CD4-positive, alpha-beta T cell treated with Interleukin-4 for 4 hours (primary cell): ENCODE data around the gene TBC1D2B.
"Not testable (repeated sequence)": the region's sequence is repeated elsewhere in the genome, so short reads cannot be mapped to it uniquely, and the experiment has no call there.

Source experiments
- DNase-seq: peaks from one replicate; pipeline ENCODE4 v3.0.0-alpha.2; 2020

TBC1D2B gene

DNA sequence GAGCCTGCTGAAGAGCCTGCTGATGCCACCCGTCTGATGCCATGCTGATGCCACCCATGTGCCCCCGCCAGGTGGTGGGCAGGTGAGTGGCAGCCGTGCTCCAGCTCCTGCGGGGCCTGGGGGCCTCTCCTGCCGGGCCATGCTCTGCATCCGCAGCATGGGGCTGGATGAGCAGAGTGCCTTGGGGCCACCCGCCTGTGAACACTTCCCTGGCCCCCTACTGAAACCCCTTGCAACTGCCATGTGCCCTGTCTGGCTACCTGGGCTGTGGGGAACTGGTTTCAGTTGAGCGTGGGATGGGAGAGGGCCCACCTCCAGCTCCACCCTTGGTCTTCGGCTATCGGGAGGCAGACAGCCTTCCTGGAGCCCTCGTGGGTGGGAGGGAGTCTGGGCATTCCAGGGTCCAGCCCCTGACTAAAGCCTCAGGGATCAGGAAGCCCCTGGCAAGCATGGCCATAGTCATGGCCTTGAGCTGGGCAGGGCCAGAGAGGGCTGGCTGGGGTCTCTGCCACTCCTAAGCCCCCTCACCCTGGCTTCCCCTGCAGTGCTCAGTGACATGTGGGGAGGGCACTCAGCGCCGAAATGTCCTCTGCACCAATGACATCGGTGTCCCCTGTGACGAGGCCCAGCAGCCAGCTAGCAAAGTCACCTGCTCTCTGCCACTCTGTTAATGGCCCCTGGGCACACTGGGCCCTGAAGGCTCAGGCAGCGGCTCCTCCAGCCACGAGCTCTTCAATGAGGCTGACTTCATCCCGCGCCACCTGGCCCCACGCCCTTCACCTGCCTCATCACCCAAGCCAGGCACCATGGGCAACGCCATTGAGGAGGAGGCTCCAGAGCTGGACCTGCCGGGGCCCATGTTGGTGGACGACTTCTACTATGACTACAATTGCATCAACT is 92.2 kb downstream of the TBC1D2B start:
- DNase-seq = no peak

DNA sequence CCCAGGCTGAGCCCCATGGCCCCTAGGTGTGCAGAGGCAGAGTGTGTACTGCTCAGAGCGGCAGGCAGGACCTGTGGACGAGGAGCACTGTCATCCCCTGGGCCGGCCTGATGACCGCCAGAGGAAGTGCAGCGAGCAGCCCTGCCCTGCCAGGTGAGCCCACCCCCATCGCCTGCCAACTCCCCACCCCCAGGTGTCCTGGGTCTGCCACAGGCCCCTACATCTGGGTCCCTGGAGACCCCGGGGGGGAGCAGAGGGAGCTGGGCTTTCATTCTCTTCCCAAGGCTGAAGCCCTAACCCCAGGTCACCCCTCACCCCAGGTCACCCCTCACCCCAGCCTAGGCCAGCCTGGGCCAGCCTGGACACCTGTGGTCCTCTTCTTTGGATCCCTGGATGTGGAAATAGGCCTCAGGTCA is 93.1 kb downstream of the TBC1D2B start:
- no peak for DNase-seq

DNA sequence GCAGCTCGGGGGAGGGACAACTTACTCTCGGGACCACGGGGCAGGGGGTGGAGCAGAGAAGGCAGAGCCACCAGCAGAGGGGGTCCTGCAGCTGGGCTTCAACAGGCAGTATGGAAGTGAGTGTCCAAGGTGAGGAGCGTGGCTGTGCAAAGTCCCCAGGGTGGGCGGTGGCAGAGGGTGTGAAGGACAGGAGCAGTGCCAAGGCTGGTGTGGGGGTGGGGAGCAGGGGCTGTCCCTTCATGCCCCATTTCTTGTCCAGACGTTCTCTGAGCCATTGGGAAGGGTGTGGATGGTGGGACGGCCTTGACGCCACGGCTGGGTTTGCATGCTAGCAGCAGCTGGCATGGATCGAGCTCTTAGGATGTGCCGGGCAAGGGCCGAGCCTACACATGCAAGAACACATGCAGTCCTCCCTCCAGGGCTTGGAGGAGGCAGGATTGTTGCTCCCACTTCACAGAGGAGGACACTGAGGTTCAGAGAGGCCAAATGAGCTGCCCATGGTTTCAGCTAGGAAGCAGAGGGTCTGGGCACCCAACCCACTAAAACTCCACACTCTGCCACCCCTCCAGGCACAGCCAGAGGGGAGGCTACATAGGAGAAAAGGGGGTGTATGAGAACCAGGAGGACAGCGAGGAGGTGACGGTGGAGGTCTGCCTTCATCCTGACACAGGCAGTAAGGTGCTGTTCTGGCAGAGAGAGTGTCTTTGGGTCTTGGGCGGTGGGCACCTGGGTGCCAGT is 93.6 kb downstream of the TBC1D2B start:
- DNase-seq = no peak

DNA sequence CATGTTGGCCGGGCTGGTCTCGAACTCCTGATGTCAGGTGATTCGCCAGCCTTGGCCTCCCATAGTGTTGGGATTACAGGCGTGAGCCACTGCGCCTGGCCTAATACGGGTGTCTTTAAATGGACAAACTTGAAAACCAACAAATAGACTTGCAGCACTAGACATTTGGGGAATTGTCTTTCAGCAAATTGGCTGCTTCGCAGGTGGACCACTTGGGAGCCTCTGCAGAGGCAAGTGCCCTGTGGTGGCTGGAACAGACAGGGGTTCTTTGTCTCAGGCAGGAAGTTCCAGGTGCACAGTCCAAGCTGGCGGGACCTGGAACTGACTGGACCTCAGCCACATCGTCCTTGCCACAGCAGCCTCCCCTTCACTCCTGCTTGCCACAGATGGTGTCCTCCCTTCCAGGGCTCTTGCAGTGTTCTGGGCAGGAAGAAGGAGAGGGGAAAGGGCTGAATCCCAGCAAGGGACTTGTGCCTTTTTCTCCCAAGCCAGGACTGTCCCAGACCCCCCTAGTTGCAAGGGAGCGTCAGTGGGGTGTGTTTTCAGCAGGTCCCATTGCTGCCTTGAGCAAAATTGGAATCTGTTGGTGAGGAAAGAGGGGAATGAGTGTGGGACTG is 94.3 kb downstream of the TBC1D2B start:
- DNase-seq = no peak

DNA sequence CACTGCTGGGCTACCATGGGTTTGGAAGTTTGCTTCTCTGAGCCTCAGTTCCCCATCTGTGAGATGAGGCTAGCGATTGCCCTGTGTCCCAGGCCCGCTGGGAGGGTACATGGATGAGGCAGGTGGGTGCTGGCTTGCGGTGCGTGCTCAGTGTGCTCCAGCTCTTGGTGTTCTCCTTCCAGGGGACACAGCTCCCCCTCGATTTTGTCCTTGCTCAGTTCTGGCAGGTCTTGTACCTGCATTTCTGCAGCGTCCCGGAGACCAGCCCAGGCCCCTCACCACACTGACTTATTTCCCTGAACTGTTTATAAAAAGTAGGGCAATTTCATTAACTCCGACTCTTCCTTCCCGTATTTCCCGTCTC is 95.4 kb downstream of the TBC1D2B start:
- DNase-seq = no peak

DNA sequence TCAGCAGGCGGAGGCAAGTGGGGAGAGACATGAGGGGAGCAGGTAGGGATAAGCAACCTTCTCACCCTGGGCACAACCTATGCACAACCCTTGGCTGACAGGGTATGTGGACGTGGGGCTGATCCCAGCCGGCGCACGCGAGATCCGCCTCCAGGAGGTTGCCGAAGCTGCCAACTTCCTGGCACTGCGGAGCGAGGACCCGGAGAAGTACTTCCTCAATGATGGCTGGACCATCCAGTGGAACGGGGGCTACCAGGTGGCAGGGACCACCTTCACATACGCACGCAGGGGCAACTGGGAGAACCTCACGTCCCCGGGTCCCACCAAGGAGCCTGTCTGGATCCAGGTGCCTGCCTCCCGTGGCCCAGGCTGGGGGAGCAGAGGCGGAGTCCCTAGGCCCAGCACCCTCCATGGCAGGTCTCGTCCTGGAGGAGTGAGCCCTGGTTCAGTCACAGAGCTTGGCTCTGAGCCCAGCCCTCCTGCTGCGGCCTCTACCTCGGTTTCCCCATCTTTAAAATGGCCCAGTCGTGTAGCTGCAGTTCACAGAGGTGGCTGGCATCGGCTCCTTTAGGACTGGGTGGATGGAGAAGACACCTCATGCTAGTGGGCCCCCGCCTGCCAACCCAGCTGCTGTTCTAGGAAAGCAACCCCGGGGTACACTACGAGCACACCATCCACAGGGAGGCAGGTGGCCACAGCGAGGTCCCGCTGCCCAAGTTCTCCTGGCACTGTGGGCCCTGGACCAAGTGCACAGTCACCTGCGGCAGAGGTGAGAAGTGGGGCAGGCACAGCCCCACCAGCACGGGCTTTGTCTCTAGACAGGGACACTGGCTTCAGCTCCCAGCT is 96.0 kb downstream of the TBC1D2B start:
- DNase-seq = no peak

DNA sequence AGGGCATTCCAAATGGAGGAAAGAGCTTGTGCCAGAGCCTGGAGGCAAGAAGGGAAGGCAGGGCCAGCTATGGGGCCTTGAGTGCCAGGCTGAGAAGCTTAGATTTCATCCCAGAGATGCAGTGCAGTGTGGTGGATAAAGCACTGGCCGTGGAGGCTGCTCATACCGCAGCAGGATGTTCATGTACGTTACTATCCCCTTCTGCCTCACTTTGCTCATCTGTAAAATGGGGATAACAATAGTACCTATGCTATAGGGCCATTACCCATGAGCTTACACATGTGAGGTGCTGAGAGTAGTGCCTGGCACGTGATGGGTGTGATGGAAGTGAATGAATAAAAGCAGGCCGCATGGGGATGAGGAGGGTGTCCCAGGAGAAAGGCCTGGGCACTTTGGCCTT is 96.8 kb downstream of the TBC1D2B start:
- DNase-seq = not testable (repeated sequence)

DNA sequence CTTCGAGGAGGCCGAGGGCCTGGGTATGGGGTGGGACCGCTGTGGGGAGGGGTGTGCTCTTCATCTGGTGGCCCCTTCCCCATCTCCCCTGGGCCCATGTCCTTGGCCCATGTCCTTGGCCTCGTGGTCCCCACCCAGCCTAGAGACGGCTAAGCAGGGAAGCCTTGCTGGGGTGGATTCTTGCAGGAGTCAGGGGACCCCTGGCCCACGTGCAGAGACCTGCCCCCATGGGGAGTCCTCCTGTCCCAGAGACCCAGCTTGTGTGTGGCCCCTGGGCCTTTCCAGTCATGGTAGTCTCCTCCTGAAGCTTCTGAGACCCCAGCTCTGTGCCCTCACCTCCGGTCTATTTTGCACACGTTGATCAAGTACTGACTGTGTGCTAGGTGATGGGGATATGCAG is 97.4 kb downstream of the TBC1D2B start:
- DNase-seq = no peak

DNA sequence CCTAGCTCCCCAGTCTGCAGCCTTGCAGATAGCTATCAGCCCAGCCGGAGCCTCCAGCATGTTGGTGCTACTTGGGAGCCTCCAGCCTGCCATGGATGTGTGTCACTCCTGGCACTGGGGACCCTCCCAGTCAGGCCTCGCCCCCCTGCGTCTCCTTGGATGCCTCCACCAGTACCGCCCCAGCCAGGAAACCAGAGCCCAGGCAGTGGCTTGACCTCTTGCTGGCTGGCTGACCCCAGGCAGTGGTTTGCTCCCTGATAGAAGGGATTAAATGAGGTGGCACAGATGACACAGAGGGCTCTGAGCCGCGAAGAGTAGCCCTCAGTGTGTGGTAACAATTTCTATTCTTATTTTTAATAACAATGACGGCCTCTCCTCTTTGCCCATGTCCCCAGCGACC is 98.4 kb downstream of the TBC1D2B start:
- DNase-seq = not testable (repeated sequence)

DNA sequence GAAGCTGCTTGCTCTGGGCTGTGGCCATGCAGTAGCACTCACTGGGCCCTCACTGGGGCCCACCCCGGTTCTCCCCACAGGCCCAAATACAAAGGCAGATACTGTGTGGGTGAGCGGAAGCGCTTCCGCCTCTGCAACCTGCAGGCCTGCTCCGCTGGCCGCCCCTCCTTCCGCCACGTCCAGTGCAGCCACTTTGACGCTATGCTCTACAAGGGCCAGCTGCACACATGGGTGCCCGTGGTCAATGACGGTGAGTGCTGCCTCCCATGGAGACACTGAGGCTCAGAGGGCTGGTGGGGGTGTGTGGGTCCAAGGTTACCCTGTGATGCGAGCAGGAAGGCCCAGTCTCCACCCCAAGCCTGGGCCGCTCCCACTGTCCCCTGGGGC is 98.8 kb downstream of the TBC1D2B start:
- DNase-seq = not testable (repeated sequence)

DNA sequence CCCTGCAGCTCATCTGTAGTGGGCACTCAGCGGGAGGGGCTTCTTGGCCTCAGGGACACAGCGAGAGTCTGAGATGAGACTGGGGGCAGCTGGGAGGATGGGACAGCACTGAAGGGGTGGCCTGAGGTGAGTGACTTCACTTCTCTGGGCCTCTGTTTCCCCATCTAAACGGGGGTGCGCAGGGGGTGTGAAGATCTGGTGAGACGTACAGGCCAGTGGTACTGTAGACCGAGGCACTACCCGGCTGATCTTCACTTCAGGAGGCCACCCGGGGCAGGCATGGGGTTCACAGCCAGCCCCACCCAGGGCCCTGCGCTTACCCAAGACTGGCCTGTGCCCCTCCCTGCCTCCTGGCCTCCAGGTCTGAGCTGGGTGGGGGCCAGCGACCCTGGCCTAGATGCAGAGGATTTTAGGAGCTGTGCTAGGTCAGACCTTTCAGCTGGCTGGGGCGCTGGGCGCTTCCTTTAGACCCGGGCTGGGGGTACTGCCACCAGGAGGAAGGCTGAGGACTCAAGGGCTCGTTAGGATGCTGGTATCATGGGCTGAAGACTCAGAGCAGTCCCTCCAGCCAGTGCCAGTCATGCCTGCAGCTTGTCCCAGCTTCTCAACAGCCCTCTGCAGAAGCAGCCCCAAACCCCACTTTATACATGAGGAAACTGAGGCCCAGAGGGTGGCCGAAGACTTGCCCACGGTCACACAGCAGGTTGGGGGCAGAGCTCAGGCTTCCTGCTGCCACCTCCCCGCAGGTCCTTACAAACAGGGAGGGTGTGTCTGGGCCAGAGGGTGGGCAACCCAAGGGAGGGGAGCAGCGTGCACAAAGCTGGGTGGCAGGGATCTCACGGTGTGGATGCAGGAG is 99.4 kb downstream of the TBC1D2B start:
- DNase-seq = not testable (repeated sequence)

DNA sequence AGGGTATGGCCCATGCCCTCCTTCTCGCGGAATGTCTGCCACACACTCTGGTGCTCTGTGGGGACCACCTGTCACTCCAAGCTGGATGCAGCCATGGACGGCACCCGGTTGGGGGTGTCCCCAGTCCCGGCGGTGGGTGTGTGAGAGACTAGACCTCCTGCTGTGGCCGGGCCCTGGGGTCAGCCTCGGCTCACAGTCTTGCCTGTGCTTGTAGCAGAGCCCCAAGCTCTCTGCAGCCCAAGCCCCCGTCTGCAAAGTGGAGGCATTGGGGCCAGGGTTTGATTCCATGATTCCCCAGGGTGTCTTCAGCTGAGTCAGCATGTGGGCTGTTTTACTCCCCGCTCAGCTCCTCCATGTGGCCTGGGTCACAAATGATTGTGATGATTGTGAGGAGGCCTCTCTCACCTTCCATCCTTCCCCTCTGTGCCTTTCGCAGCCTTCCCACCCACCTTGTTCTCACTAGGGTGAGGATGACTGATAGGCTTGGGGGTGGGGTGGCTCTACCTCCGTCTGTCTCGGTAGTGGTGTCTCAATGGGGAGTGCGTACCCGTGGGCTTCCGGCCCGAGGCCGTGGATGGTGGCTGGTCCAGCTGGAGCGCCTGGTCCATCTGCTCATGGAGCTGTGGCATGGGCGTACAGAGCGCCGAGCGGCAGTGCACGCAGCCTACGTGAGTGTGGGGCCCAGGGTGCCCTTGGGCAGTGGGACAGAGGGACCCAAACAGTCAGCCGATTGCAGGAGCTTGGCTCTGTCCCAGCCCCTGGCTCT is 100.6 kb downstream of the TBC1D2B start:
- DNase-seq = not testable (repeated sequence)

DNA sequence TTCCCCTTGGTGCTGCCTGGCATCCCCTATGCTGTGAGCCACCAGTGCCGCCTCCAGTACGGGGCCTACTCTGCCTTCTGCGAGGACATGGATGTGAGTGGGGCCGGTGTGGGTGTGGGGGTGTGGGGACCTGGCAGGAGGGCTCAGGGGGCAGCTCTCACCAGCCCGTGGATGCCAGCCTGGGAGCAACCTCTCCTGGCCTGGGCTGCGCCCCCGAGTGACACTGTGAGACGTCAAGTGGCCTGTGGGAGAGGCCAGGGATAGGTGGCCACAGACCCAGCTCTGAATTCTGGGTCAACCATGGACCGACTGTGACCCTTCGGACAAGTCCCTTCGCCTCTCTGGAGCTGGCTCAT is 101.4 kb downstream of the TBC1D2B start:
- not testable (repeated sequence) for DNase-seq

DNA sequence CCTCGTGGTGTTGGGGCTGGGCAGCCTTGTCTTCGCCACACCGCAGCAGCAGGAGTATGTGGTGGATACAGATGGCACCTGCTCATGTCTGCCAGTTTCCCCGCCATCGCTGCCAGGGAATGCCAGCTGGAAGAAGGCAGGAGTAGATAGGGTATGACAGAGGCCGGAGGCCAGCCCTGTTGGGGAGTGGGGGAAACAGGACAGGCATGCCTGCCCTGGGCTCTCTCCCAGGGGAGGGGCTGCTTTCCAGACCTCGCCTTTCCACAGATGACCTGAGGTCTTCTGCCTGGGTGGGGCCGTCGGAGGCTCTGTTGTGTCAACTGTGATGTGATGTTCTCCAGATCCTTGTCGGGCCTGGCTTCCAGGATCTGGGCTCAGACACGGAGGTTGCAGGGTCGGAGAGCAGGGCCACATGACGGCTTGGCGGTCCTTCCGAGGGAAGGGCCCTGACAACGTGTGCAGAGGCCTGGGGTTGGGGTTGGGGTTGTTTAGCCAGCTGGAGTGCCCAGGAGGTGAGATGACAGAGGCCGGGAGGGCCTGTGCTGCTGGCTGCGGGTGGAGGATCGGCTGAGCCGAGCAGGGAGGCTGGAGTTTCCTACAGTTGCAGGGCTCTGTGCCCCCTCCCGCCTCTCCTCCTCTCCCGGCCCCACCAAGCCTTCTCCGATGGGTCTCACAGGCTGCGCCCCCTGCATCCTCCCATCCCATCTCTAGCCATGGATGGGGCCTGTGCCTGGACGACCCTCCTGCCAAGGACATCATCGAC is 102.0 kb downstream of the TBC1D2B start:
- no peak for DNase-seq

DNA sequence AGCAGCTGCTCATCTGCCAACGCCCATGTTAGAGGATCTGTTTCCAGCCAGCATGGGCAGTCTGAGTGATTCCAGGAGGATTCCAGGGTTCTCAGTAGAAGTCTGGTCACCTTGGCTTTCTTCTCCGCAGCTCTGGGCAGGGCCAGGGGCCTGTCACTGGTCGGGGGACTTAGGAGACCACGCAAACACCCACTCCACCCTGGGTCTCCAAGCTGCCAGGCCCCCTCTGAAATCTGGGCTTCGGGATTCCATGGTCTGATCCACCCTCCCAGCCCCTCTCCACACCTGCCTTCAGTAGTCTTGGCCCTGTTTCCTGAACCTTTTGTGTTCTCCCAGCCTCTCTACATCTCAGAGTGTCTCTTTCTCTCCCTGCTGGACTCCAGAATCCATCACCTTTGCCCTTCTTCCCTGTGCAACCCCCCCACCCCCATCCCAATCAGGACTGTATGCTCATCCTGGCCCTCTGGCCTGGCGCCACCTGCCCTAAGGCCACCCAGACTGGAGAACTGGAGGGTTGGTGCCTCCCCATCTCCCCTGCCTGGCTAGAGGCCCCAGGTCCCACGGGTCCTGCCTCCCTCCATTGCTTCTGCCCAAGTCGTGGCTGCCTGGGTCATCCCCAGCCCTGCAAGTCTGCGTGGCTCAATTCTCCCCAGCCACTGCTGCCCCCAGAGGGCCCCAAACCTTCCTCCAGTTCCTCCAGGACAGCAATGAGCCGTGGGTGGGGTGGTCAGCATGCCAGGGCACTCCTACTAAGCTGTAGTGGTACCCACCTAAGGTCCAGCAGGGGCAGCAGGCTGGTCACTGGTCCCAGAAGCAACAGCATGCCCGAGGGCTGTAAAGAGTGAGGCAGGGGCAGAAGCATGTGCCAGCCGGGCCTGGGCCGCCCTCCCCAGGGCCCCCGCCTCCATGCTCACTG is 102.8 kb downstream of the TBC1D2B start:
- no peak for DNase-seq

DNA sequence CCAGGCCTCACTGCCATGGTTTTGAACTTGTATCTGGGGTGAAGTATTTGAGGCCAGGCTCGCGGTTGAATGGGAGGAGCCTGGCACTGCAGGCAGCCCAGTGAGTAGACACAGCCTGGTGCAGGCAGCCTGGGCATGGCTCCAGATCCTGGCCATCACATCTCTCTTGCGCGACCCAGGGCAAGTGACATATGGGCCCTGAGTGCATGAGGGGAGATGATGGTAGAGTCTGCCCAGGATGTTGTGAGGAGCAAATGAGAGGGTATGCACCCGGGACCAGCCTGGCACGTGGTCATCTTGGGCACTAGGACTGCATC is 103.5 kb downstream of the TBC1D2B start:
- no peak for DNase-seq

DNA sequence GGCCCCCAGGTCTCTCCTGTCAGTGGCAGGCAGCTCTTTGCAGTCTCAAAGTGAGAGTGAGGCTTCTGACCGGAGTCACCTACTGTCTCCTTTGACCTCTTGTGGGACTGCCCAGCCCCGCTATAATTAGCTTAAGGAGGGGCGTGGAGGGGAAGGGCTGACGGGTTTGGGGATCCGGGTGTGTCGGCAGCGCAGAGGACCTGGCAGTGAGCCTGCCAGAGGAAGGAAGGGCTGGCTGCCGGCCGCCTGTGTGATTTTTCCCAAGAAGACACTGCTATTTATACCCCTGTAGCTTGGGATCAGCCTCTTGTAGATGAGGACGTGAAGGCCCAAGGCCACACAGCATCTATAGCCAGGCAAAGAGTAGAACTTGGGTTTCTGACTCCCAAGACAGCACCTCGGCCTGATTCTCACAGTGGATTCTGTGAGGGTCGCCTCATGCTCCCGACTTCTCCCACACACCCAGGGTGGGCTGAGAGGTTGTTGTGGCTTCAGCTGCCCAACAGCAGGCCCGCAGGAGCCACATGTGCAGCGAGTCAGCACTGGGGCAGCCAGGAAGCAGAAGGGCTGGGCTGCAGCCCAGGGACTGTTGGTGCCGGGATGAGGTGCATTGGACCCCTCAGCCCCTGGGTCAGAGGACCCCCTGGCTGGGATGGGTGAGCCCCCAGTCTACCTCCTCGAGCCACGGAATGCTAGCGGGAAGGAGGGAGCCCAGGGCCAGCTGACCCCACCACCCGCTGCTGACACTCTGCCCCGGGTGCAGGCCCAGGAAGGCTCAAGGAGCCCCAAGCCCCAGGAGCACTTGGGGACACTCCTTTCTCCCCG is 104.0 kb downstream of the TBC1D2B start:
- not testable (repeated sequence) for DNase-seq

DNA sequence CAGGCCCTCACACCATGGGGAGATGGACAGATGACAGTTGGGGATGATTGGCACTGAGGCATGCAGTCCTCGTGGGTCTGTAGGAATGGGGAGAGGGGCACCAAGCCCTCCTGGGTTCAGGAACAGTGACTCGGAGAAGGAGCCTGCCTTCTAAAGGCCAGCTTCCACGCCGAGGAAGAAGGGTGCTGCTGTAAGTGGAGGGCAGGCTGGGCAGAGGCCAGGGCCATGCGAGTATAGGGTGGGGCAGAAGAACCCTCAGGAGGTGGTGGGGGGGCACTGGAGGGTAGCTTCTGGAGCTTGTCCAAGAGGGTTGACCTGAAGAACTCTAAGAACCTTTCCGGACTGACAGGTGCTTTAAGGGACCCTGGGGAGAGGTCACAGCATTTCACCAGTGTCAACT is 104.8 kb downstream of the TBC1D2B start:
- not testable (repeated sequence) for DNase-seq
